GM19238 (cell line): ENCODE data around the gene ZNF189.

Experiments used
- DNase-seq: peaks from one replicate; pipeline ENCODE4 v3.0.0; 2011; ENCODE audit warnings: low spot score; ENCODE audit not compliant: insufficient read length

Gene ZNF189

DNA sequence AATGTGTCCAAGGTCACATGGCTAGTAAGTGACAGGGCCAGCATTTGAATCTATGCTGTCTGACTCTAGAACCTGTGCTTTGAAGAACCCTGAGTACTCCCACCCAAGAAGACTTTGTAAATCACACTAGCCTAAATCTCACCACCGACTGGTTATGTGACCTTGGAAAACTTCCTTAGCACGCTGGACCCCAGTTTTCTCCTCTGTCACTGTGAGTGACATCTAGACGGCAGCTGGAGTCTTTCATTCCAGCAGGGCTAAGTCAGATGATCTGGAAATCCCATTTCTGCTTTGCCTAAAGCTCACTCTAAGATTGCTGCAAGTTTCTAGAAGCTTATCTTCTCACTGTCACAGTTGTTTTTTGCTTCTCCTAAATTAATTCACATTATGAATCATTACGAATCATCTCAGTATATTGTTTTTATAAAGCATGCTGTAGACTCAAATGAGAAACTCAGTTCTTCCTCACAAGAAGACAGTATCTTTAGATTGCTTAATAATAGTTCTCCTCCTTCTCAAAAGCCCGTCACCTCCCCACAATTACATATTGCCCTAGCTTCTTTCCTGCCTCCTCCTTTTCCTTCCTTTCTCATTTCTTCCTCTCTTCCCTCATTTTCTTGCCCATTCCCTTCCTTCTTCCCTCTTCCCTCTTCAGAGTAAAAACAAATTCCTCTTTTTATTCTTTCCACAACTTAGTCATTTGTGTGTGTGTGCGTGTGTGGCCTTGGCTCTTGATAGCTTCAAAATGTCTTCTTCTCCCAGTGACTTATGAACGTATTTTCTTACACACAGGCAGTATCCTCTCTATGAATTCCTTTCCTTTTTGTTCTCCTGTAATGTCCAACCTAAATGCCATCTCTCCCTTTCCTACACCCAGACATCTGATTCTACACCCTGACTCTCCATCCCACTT is 20.1 kb downstream of the ZNF189 start:
- DNase-seq, result no peak

DNA sequence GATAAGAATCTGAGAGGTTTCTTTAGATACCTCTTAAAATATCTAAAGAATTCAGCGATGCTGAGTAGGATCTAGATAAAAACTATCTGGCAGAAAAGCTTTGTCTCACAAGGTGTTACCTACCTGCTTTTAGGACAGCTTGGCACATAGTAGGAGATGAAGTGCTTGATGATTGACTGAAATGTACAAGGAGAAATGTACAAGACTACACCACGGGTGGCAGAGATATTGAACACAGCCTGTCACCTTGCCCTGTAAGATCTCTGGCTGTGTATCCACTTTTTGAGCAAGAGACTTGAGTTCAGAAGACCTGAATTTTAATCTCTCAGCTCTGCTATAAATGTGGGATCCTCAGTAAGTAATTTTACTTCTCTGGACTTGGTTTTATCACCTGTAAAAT is 21.2 kb downstream of the ZNF189 start:
- DNase-seq, result no peak

DNA sequence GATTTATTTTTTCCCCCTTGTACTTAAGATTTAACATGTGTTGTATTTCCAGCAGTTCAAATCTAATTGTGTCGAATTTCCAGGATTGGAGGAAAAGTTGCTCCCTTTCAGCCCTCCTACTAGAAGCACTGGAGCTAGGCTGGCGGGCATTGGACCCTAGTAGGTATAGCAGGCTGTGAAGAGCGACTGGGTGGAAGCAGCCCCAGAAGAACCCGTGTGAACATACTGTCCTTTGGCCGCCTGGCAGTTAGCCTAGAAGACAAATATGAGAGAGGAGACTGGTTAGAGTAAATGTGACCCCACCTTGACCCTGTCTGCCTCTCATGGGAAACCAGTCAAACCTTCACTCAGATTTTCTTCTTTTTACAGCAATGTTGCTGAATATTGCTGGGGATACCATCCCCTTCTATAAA is 23.0 kb downstream of the ZNF189 start:
- DNase-seq, result no peak

DNA sequence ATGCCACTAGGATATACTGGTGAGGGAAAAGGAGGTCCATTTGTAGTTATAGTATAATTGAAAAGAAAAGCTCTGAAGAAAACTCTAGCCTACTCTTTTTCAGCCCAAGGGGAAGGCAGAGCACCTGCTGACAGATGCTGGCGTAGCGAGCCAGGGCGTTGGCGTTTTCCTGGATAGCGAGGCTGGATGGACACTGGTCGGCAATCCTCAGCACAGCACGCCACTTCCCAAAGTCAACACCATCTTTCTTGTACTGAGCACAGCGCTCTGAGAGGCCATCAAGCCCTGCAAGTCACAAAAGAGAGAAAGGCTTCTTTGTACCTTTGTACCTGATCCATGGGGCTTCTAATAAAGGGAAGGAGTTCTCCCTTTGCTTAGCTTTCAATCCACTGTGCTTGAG is 28.7 kb downstream of the ZNF189 start:
- DNase-seq, result no peak

DNA sequence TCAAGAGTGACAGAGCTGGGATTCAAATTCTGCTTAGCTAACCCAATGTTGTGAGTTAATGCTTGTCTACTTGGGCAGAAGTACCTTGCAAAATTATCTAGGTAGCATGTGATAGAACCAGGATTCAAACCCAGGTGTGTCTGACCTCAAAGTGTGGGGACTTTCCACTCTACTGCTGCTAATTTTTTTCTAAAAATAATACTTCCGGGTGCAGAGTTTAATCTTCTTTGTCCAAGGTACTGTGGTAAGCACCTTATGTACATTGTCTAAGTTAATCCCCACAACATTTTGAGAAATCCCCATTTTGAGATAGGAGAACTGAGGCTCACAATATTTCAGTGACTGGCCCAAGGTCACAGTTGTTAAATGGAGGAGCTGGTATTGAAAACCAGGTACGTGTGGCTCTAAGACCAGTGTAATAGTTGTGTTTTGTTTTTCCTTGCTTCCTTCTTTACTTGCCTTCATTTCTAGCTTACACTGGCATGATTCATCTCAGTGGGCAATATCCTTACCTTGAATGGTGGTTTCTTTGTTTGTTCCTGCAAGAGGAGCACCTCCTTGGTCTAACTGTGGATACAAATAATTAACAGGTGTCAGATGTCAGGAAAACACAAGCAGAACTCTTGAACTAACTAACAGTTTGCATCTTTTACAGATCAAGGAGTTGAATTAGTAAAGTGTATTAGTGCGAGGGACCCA is 29.5 kb downstream of the ZNF189 start:
- no peak for DNase-seq

DNA sequence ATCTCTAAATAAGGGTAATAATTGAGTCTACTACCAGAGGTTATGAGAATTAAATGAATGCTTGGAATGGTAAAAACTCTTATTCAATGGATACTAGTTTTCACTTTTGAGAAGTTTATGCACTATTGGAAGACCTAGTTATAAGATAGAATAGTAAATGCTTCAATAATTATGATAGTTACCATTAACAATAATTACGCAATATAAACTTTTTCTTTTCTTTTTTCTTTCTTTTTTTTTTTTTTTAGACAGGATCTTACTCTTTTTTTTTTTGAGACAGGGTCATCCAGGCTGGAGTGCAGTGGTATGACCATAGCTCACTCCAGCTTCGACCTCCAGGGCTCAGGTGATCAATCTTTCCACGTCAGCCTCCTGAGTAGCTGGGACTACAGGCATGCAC is 30.3 kb downstream of the ZNF189 start:
- DNase-seq, result no peak

DNA sequence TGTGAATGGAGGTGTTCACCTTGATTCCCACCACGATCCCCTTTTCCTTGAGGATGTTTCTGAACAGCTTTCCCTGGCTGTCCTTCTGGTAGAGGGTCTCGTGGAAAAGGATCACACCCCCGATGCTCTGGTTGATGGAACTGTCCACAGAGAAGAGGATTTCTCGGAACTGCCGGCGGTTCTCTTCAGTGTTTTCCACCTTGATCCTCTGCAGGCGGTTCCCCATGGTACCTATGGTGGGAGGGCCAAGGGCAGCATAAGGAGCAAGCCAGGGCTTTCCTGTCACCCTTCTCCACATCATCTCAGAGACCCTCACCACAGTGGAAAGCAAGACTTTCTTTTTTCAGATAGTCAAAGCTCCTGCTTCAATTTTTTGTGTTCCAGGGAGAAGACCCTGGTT is 31.1 kb downstream of the ZNF189 start:
- DNase-seq, result no peak

DNA sequence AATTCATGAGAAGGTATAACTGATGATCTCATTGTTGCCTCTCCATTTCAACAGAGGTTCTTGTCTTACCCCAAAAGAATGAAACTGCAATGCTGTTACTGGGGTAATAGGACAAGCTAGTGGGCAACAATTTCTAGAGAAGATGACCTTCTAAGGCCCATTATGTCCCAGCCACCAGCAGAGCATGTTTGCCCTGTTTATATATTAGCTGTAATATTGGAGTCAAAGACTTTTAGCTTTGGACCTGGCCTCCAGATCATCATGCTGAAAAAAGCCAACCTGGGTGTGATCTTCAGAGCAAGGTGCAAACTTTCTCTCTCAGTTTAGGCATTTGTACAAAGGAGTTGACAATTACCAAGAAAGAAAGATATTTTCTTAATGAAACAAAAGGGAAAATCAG is 33.5 kb downstream of the ZNF189 start:
- DNase-seq, result no peak

DNA sequence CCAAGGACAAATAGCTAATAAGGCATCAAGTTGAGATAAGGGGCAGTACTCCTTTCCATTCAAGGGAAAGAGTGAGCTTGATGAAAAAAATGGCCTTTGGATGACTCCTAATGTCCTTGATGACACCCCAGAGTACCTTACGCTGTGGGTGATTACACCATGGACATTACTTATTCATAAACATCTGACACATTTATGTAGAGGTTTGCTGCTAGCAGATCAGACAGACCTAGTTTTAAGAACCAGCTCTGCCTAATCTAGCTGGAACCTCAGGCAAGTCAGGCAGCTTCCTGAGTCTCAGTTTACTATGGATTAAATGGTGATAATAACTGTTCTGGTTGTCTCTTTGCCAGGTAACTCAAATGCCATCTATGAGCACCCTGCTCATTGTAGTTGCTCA is 34.1 kb downstream of the ZNF189 start:
- DNase-seq, result no peak

DNA sequence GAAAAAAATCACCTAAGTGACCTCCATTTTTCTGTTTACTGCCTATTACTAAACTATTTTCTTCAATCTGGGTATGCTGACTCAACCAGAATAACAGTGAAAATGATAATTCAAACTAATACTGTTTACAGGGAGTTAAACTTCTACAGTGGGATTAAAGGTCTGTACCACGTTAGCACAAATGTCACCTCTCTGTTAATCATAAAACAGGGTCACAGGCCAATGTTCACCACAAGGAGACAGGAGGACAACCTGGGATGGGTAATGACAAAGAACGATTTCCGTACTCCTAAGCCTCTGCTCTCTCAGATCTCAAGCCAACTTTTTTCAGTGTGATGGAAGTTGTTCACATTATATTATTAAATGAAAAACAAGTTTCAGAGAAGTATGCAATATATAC is 34.6 kb downstream of the ZNF189 start:
- DNase-seq, result no peak

DNA sequence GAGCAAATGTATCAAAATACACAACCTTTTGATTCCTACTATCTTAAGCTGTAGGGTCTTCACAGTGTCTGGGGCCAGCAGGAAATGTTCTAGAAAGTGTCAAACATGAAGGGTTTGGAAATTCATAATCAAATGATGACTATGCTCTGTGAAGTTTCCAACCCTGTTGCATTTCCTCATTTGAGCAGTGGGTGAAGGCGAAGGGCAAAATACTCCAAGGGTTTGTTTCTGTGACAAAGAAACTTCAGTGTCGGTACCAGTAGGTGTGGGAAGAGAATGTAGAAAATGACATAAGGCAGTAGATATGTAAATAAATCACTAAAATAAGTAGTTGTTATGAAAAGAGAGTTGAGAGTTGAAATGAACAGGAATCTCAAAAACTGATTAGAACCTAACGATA is 36.3 kb downstream of the ZNF189 start:
- DNase-seq, result no peak

DNA sequence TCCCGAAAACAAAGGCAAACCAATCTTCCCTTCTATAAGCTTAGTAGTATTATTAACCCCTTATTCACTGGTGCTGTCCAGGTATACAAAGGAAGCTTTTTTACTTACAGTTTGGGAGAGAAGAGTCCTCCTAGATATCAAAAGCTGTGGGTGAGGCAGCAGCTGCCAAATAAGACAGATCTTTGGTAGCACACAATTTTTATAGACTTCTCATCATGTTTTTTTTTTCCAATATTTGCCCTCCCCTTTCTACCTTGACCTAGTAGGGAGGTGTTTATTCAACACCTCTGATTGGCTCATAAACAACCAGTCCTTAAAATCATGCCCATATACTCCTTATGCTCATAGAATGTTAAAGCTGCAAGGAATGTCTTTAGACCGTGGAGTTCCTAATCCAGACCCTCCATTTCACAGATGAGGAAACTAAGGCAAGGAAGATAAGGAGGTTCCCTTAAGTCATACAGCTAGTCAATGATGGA is 37.0 kb downstream of the ZNF189 start, which contains the start of gene ALDOB:
Gene ALDOB (minus strand): TSS at position 174 of the 479 bp plus-strand sequence. CDS start 4,887 bp downstream, outside the sequence.
- DNase-seq, result no peak

DNA sequence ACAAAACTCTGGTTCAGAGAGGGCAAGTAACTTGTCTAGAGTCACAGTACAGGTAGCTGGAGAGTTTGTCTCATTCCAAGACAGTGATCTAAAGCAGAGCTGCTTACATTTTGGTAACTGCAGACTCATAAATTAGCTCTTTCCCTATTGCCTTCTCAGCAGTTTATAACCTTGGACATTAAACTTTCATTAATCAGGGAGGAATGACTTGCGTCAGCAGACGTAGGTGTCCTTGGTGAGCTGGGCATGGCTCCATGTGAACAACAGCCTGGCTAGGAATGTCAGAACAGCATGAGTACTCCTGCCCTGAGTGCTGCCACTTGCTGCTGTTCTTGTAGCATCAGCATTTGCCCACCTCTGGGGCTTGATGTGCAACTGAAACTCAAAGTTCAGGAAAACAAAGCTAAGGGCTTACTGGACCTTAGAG is 39.2 kb downstream of the ZNF189 start:
- DNase-seq, result no peak

DNA sequence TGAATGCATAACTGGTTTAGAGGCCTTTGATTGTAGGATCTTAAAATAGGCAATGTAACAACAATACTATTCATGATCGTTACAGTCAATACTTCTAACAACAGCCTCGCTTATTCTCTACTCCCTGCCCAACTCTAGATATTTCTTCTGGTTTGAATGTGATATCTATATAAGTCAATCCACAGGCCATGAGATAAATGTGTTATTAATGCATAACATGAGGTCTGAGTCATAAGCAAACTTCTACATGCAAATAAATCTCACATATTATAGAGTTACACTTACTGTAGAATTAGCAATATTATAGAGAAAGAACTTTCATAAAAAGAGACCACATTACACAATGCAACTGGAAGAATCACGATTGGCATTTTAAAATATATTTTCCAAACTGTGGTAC is 39.9 kb downstream of the ZNF189 start:
- no peak for DNase-seq

DNA sequence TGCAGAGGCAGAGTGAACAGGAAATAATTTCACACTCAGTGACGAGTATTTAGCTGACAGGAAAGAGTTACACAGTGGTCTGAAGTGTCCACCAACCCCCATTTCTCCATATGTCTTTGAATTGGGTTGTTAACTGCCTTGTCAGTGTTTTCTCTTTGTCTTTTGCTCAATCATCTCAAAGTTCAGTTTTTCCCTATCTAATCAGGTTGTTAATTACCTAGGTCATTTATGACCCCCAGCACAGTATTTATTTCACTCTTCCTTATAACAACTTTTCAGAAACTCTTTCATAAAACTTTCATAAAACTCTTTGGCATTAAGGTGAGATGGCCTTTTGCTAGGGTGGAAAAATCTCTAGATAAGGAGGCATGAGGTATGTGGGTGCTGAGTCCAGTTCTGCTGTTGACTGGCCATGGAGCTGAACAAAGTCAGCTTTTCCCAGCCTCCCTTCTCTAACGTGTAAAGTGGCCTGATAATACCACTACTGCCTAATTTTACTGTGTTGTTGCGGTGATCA is 42.1 kb downstream of the ZNF189 start:
- DNase-seq, result no peak

DNA sequence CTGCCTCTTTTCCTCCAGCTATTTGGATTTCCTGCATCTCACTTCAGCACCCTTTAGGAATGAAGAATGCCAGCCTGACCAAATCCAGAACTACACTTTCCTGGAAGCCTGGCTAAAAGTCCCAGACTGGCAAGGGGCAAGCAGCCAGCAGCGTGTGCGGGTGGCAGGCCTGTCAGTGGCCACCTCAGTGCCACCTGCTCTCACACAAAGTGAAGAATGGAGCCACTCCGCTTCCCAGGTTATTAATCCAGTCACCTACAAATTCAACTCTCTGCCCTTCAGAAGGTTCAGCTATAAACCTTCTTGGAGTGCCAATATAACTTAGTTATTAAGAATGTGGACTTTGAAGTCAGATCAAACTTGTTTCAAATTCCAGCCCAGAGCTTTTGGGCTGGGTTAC is 43.7 kb downstream of the ZNF189 start:
- no peak for DNase-seq

DNA sequence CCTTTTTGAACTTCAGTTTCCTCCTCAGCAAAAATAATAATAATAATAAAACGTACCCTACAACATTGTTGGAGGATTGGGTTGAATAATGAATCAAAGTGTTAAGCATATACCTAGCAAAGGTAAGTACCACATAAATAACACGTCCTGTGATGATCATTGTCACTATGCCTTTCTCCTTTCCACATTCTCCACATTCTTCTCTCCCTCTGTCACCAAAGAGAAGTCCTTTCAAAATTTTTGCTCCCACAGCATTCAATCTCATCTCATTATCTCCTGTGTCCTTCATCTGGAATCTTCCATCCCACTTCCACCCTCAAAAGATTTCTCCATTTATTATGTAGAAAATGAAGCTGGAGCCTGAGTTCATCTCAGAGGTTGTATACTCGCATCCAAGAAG is 44.1 kb downstream of the ZNF189 start:
- no peak for DNase-seq

DNA sequence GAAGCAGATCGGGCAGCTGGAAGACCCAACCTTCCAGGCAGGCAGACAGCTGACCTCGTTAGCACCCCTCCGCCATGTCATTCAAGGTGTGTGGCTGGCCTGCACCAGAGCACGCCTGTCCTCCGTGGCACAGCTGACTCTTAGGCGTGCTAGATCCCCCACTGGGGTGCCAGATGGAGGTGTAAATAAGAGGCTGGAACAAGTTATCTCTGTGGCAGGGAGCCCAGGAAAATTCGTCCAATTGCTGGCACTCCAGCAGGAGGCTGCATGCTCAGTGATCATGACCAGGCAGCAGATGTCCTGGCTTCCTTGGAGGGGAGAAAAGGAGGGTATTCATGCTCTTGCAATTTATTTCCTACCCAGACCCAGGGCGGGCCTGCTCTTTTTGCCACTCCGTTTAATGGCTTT is 44.7 kb downstream of the ZNF189 start:
- DNase-seq, result no peak

DNA sequence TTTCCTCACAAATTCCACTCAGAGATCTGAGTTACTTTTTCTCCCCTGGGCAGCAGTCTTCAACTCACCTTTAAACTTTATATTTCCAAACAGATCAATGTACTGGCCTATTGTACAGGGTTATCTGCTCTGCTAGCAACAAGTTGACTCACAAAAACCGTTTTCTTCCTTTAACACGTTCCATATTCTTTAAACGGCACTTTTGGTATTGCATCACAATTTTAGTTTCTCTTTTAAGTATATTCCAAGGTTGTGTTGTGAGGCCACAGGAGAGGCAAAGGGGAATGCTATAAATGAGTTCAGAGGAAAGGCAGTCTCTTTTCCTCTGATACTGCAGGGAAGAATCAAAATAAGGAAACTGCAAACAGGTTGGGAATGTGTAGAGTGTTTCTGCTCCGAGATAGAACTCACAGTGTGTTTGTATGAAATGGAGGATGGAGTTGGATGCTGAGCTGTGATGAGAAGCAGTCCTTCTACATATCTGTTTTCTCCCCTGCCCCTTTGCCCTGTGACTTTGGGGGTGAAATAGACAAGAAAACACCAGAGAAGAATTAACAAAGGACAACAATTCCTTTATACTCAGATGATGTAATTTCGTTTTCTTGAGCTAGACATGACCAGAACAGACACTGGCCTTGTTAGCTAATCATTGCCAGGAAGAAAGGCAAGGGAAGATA is 46.8 kb downstream of the ZNF189 start:
- no peak for DNase-seq

DNA sequence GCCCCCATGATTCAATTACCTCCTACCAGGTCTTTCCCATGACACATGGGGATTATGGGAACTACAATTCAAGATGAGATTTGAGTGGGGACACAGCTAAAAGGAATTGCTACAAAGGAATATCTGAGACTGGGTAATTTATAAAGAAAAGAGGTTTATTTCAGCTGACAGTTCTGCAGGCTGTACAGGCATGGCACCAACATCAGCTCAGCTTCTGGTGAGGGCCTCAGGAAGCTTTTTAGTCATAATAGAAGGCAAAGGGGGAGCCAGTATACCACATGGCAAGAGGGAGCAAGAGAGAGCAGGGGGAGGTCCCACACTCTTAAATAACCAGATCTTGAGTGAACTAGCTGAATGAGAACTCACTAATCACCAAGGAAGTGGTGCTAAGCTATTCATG is 48.1 kb downstream of the ZNF189 start:
- DNase-seq, result no peak

DNA sequence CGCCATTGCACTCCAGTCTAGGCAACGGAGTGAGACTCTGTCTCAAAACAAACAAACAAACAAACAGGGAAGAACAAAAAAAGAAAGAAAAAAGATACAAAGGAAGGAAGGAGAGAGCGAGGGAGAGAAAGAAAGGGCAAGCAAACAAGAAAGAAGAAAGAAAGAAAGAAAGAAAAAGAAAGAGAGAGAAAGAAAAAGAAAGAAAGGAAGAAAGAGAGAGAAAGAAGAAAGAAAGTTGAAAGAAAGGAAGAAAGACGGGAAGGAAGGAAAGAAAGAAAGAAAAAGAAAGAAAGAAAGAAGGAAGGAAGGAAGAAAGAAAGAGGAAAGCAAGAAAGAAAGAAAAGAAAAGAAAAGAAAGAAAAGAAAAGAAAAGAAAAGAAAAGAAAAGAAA is 50.0 kb downstream of the ZNF189 start:
- DNase-seq, result no peak
